PC-9 (cell line): Measurements from ENCODE around the gene THOC1.

Experiments used
- CTCF ChIP-seq: fragments of 200-600 bp; sonication (generic); conservative IDR thresholded peaks from 2 replicates; pipeline ENCODE4 v1.6.1; 2017; ENCODE audit warnings: mixed run types, antibody characterized with exemption, mild to moderate bottlenecking, moderate library complexity
- EZH2 ChIP-seq: fragments of 200-600 bp; sonication (generic); IDR thresholded peaks from 2 replicates; pipeline ENCODE4 v1.8.0; 2017; ENCODE audit warnings: antibody characterized with exemption, low read depth

DNA sequence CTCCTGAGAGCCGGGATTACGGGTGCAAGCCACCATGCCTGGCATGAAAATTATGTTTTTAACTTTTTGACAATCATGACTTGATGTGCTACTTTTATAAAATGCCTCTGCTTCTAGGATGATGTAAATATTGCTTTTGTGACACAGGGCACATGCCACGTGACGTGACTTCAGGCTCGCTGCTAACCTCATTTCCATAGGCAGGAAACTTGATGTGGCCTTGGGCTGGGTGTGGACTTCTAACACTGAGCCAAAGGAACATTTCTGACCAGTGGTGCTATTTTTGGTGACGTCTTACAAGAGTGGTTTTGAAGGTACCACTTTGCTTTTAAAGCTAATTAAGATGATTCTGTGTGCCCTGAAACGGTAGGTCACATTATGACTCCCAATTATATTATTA lies 34.2 kb upstream of the THOC1 start:
- no peak for TF ChIP-seq CTCF
- no peak for TF ChIP-seq EZH2
